IPS-15b (cell line): ENCODE measurements around the gene LPCAT2.

ENCODE experiments used
- H3K27me3 ChIP-seq: one replicate; pipeline ENCODE4 v1.6.1; 2013; ENCODE audit warnings: low read length; ENCODE audit not compliant: control insufficient read depth, insufficient read depth
- H3K36me3 ChIP-seq: one replicate; pipeline ENCODE4 v1.6.1; 2013; ENCODE audit warnings: low read length; ENCODE audit not compliant: control insufficient read depth, insufficient read depth
- H3K4me1 ChIP-seq: one replicate; pipeline ENCODE4 v1.6.1; 2013; ENCODE audit warnings: mild to moderate bottlenecking, low read length; ENCODE audit not compliant: control insufficient read depth, insufficient read depth
- H3K4me3 ChIP-seq: one replicate; pipeline ENCODE4 v1.5.1; 2013; ENCODE audit warnings: low read depth, low read length
- H3K9ac ChIP-seq: one replicate; pipeline ENCODE4 v1.6.1; 2013; ENCODE audit warnings: low read depth, mild to moderate bottlenecking, low read length
- H3K9me3 ChIP-seq: one replicate; pipeline ENCODE4 v1.6.1; 2013; ENCODE audit warnings: mild to moderate bottlenecking, low read length; ENCODE audit not compliant: control insufficient read depth, insufficient read depth

LPCAT2 gene

DNA sequence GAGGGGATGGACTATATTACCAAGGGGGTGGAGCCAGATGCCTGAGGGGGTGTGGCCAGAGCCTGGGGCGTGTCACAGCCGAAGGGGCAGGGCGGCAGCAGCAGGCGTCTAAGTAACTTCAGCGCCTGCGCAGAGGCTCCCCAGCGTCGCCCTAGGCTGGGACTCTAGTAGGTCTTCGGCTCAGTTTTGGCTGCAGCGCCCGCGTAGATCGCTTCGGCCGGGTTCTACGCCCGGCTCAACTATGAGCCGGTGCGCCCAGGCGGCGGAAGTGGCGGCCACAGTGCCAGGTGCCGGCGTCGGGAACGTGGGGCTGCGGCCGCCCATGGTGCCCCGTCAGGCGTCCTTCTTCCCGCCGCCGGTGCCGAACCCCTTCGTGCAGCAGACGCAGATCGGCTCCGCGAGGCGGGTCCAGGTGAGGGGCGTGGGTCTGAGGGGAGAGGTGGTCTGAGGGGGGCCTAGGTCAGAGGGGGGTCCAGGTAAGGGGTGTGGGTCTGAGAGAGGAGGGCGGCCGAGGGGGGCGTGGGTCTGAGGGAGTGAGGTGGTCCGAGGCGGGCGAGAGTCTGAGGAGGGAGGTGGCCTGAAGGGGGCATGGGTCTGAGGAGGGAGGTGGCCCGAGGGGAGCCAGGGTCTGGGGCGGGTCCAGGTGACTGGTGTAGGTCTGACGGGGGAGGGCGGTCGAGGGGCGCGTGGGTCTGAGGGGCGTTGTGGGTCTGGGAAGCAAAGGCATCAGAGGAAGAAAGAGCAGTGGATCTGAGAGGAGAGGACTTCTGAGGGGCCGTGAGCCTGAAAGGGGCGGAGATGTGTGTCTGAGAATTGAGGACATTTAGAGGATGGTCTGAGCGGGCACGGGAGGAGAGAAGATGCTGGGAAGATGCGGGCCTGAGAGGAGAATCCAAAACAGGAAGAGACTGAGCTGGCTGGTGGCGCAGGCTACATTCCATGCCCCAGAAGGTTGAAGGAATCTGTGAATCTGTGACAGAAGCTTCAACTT is at the start of gene LPCAT2:
LPCAT2 (plus strand) TSS at position 132 of the 991 bp plus-strand sequence; CDS start at position 242, 110 bp downstream.
- Histone ChIP-seq H3K36me3 (no peaks in the 10 kb centered on the region), H3K9ac (no peak within 1 kb of the TSS), H3K4me3 (peak within 1 kb of the TSS; percentile 72), H3K27me3 (peaks cover 10% of the 10 kb centered on the region), H3K9me3 (no peaks in the 10 kb centered on the region), H3K4me1 (peaks cover 2% of the 10 kb centered on the region)

- no peak overlapping the region for H3K4me3 ChIP-seq
- no peak overlapping the region for H3K9ac ChIP-seq
- H3K27me3 ChIP-seq = peaks cover 12% of the 10 kb centered on the region
- no peaks in the 10 kb centered on the region for H3K4me1 ChIP-seq
- no peaks in the 10 kb centered on the region for H3K36me3 ChIP-seq
- no peaks in the 10 kb centered on the region for H3K9me3 ChIP-seq
These were observed 46.6 kb upstream of the LPCAT2 start for GRCh38 chr16:55462241-55462640.

DNA sequence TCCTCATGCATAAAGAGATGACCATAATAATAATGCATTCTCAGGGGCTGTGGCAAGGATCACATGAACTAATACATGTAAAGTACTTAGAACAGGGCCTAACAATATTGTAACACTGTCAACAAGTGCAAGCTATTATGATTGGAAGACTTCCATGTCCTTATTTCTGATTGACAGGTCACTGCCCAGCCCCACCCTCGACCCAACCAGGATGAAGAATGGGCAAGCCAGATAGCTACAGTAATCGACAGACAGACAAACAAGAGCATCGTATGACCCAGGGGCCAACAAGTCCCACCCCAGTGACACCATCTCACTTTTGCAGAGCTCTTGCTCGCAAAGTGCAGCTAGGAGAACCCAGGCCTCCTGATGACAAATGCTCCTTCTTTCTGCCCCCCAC is 44.5 kb upstream of the LPCAT2 start:
- H3K9ac ChIP-seq = no peak overlapping the region
- H3K9me3 ChIP-seq = no peaks in the 10 kb centered on the region
- peaks cover 33% of the 10 kb centered on the region for H3K27me3 ChIP-seq
- H3K36me3 ChIP-seq = no peaks in the 10 kb centered on the region
- H3K4me3 ChIP-seq = no peak overlapping the region
- H3K4me1 ChIP-seq = no peaks in the 10 kb centered on the region

GRCh38 chr16:55465077-55465896 is 43.6 kb upstream of the LPCAT2 start:
- H3K4me3 ChIP-seq = no peak overlapping the region
- peaks cover 38% of the 10 kb centered on the region for H3K27me3 ChIP-seq
- no peaks in the 10 kb centered on the region for H3K4me1 ChIP-seq
- H3K9me3 ChIP-seq = no peaks in the 10 kb centered on the region
- no peak overlapping the region for H3K9ac ChIP-seq
- H3K36me3 ChIP-seq = no peaks in the 10 kb centered on the region

DNA sequence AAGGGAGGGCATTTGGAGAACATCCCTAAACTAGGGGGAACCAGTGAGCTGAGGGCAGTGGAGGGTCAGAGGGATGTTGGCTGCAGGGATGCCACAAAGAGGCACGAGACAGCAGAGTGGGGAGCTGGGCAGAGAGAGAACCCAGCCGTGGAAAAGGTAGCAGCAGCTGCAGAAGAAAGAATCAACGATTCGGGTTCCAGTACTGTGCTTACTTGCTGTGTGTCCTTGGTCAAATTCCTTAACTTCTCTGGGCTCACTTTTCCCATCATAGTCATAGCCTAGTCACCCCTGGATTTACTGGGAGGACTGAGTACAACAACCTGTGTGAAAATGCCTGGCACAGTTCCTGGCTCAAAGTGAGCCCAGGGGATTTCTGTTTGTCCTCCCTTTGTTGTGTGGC is 42.7 kb upstream of the LPCAT2 start:
- H3K9me3 ChIP-seq = no peaks in the 10 kb centered on the region
- no peaks in the 10 kb centered on the region for H3K36me3 ChIP-seq
- no peaks in the 10 kb centered on the region for H3K4me1 ChIP-seq
- peaks cover 44% of the 10 kb centered on the region for H3K27me3 ChIP-seq
- no peak overlapping the region for H3K9ac ChIP-seq
- H3K4me3 ChIP-seq = no peak overlapping the region

DNA sequence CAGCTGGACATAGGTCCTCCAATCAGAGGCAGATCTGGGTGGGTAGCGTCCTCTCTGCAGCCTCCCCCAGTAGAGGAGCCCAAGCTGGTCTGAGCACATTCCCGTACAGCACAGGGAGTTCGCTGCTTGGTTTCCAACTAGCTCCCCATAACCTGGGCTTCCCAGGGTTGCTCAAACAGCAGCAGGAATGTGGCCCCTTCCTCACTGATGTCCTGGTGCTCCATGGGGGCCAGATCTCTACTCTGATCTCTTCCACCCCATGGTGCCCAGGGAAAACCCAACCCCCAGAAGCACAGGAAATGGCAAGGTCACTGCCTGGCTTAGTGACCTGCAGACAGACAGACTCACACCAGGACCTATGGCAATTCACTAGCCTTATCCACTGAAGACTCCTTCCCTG is 41.0 kb upstream of the LPCAT2 start:
- H3K4me3 ChIP-seq = no peak overlapping the region
- no peak overlapping the region for H3K9ac ChIP-seq
- H3K27me3 ChIP-seq = peaks cover 61% of the 10 kb centered on the region
- no peaks in the 10 kb centered on the region for H3K4me1 ChIP-seq
- H3K9me3 ChIP-seq = no peaks in the 10 kb centered on the region
- H3K36me3 ChIP-seq = no peaks in the 10 kb centered on the region

GRCh38 chr16:55468352-55468990 is 40.4 kb upstream of the LPCAT2 start:
- no peaks in the 10 kb centered on the region for H3K4me1 ChIP-seq
- H3K4me3 ChIP-seq = no peak overlapping the region
- no peak overlapping the region for H3K9ac ChIP-seq
- H3K36me3 ChIP-seq = no peaks in the 10 kb centered on the region
- H3K9me3 ChIP-seq = no peaks in the 10 kb centered on the region
- peaks cover 67% of the 10 kb centered on the region for H3K27me3 ChIP-seq

GRCh38 chr16:55469821-55470532 is 38.9 kb upstream of the LPCAT2 start:
- H3K36me3 ChIP-seq = no peaks in the 10 kb centered on the region
- H3K9ac ChIP-seq = no peak overlapping the region
- H3K27me3 ChIP-seq = peaks cover 79% of the 10 kb centered on the region
- H3K4me1 ChIP-seq = peaks cover 2% of the 10 kb centered on the region
- no peak overlapping the region for H3K4me3 ChIP-seq
- H3K9me3 ChIP-seq = no peaks in the 10 kb centered on the region

GRCh38 chr16:55470533-55471371 is 38.1 kb upstream of the LPCAT2 start:
- Histone ChIP-seq H3K4me1 (peaks cover 7% of the 10 kb centered on the region), H3K9me3 (no peaks in the 10 kb centered on the region), H3K36me3 (no peaks in the 10 kb centered on the region), H3K27me3 (peaks cover 87% of the 10 kb centered on the region), H3K9ac (no peak overlapping the region), H3K4me3 (no peak overlapping the region)

GRCh38 chr16:55471448-55472097 is 37.3 kb upstream of the LPCAT2 start:
- H3K4me3 ChIP-seq = no peak overlapping the region
- H3K27me3 ChIP-seq = peaks cover 90% of the 10 kb centered on the region
- peaks cover 7% of the 10 kb centered on the region for H3K4me1 ChIP-seq
- H3K9ac ChIP-seq = no peak overlapping the region
- no peaks in the 10 kb centered on the region for H3K36me3 ChIP-seq
- no peaks in the 10 kb centered on the region for H3K9me3 ChIP-seq
